SH-SY5Y (cell line): Measurements from ENCODE around the gene BAZ2B.

Source experiments
- GATA2 ChIP-seq: IDR thresholded peaks from 2 replicates; pipeline ENCODE4 v1.6.1; 2011; ENCODE audit warnings: mild to moderate bottlenecking, low read depth, low read length
- GATA3 ChIP-seq: IDR thresholded peaks from 2 replicates; pipeline ENCODE4 v1.6.1; 2011; ENCODE audit warnings: low read depth, mild to moderate bottlenecking, low read length, moderate library complexity

The BAZ2B gene

DNA sequence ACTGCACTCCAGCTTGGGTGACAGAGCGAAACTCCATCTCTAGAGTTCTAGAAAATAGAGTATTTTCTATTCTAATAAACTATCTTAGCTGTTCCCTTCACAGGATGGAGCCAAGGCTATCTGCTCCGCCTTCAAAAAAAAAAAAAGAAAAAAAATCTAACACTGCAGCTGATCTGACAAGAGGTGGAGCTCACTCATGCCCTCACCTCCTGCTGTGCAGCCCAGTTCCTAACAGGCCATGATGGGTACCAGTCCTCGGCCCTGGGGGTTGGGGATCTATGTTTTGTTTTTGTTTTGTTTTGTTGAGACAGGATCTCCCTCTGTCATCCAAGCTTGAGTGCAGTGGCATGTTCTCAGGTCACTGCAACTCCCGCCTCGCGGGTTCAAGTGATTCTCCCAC is 332.8 kb downstream of the BAZ2B start:
- TF ChIP-seq GATA2: no peak
- no peak for TF ChIP-seq GATA3

DNA sequence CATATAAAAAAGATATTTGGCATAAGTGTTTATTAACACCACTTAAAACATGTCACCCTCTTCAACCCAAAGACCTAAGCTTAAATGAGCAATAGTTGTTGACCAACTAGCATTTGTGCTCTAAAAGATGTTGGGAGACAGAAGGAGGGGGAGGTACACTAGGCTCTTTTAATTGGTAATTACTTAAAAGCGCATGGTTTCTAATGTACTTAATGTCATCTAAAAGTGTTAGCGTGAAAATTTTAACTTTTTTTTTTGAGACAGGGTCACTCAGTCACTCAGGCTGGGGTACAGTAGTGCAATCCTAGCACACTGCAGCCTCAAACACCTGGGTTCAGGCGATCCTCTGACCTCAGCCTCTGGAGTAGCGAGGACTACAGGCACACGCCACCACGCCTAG is 335.3 kb downstream of the BAZ2B start:
- TF ChIP-seq GATA3: no peak
- no peak for TF ChIP-seq GATA2

DNA sequence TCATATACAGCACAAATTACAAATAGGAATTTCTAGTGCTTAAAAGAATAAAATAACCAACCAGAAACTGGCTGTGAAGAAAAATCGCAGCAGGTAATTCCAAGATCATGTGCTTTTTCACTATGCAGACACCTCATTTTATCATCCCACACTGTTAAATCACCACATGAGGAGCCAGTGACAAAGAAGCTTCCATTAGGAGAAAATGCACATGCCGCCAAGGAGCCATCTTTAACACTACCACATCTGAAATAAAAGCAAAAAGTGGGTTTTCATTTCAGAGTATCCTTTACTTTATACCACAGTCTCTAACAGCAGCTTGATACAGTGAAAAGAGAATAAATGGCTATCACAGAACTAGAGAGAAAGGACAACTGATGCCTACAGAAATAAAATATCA is 336.6 kb downstream of the BAZ2B start:
- TF ChIP-seq GATA2: no peak

DNA sequence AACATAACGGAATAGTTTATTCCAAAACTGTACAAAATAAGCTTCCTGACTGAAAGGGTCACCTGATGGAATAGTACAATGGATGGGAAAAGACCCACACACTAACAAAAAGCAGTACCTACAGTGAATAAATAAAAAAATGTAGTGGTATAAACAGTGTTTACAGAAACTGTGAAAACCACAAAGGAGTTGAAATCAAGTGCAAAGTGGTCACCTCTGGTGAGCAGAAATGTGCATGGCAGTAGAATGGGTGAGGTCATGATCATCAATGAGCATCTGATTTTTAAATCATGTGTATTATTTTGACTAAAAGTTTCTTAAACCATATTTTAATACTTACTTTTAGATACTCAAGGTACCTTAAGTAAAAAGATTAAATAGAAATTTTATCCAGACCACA is 341.2 kb downstream of the BAZ2B start:
- TF ChIP-seq GATA2 (no peak), GATA3 (no peak)

DNA sequence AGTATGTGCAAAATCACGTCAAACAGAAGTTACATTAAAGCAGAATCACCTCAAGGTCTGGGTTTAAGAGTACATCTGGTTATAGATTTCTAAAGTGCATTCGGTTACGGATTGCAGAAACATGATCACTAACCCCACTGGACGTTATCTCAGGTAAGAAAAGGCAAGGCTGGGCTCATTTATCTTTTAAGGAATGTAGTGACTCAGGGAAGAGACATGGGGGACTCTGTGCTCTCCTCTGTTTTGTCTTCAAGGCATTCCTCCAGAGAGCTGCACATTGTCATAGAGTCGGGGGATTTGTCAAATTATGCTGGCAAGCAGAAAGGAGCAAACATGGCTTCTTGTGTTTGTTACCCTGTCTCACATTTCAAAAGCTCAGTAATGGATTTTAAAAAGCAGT is 344.2 kb downstream of the BAZ2B start:
- TF ChIP-seq GATA3 (no peak), GATA2 (no peak)

DNA sequence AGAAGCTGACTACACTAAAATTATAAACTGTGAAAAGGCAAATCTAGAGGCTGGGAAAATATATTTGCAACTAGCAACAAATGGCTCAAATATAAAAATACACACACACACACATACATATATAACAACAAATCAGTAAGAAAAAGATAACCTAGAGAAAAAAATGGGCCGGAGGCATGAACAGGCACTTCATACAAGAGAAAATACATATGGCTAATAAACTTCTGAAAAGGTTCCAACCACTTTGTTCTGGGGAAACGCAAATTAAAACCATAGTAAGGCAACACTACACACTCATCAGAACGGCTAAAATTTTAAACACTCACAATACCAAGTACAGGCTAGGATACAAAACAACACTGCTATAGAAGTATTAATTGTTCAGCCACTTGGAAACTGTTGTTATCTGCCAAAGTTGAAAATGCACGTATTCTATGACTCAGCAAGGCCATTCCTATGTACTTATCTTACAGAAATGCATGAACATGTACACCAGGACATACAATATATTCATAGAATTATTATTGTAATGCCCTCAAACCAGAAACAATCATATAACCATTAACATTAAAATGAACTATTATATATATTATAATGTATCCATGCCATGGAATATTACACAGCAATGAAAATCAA is 345.5 kb downstream of the BAZ2B start:
- TF ChIP-seq GATA2 (no peak), GATA3 (no peak)
